NCI-H146 (cell line): ENCODE measurements around the gene NFASC.

Experiments
- DNase-seq: peaks from one replicate; lab custom pipeline; 2025; lab: John Stamatoyannopoulos, UW

The NFASC gene

GRCh38 chr1:204928671-204929486, 58.2 kb downstream of the NFASC start:
- no peak for DNase-seq

GRCh38 chr1:204929487-204930154, 59.0 kb downstream of the NFASC start:
- DNase-seq: no peak

- DNase-seq: no peak
Observed at GRCh38 chr1:204930155-204930523, 59.5 kb downstream of the NFASC start.

- DNase-seq: no peak
Observed at GRCh38 chr1:204931313-204931712, 60.7 kb downstream of the NFASC start.

- DNase-seq: no peak
Observed at GRCh38 chr1:204931768-204932572, 61.3 kb downstream of the NFASC start.

- DNase-seq: no peak
Observed at GRCh38 chr1:204932573-204932909, 61.9 kb downstream of the NFASC start.

GRCh38 chr1:204935155-204935554, 64.5 kb downstream of the NFASC start:
- DNase-seq: no peak

GRCh38 chr1:204936765-204937164, 66.1 kb downstream of the NFASC start:
- DNase-seq: no peak

GRCh38 chr1:204937901-204938300, 67.2 kb downstream of the NFASC start:
- DNase-seq: no peak

- DNase-seq: no peak
Observed at GRCh38 chr1:204940591-204940990, 69.9 kb downstream of the NFASC start.

- DNase-seq: peak; percentile 72
Observed at GRCh38 chr1:204941421-204942338, 71.0 kb downstream of the NFASC start.

GRCh38 chr1:204943495-204943894, 72.8 kb downstream of the NFASC start:
- no peak for DNase-seq

- no peak for DNase-seq
Observed at GRCh38 chr1:204944662-204945061, 74.0 kb downstream of the NFASC start.

GRCh38 chr1:204945565-204945977, 74.9 kb downstream of the NFASC start:
- DNase-seq: no peak

- no peak for DNase-seq
Observed at GRCh38 chr1:204946640-204947039, 76.0 kb downstream of the NFASC start.

- no peak for DNase-seq
Observed at GRCh38 chr1:204947338-204947737, 76.7 kb downstream of the NFASC start.

- DNase-seq: no peak
Observed at GRCh38 chr1:204947747-204948146, 77.1 kb downstream of the NFASC start.

GRCh38 chr1:204950353-204951001, 79.8 kb downstream of the NFASC start:
- DNase-seq: no peak

- no peak for DNase-seq
Observed at GRCh38 chr1:204958317-204959307, 88.0 kb downstream of the NFASC start.

GRCh38 chr1:204959374-204959773, 88.7 kb downstream of the NFASC start:
- no peak for DNase-seq
